ENCODE results near the gene PPP1R14B.

- no peak for TF ChIP-seq CTCF (IDR thresholded peaks at IDR 0.05; ENCODE audit: extremely low read depth in 1 of 2, insufficient read depth in 1 of 2, low read depth in 1 of 2, low read length in 2 of 2)
- no peak for TF ChIP-seq POLR2A (IDR thresholded peaks at IDR 0.05; ENCODE audit: low read depth, low read length)
- TF ChIP-seq MAX (IDR thresholded peaks at IDR 0.05; ENCODE audit: insufficient read depth, insufficient read length), result no peak
- TF ChIP-seq FOS (IDR thresholded peaks at IDR 0.05; ENCODE audit: borderline replicate concordance, insufficient read depth, low read length), result no peak
- no peak for TF ChIP-seq JUN (IDR thresholded peaks at IDR 0.05; ENCODE audit: borderline replicate concordance, insufficient read depth, insufficient read length, low read depth)
- TF ChIP-seq POLR2AphosphoS5 (IDR thresholded peaks at IDR 0.05; ENCODE audit: insufficient read depth, low read depth, low read length), result peak; percentile 47
- no peak for TF ChIP-seq EZH2 (IDR thresholded peaks at IDR 0.05; ENCODE audit: borderline replicate concordance, low read depth, low read length, severe bottlenecking)
- TF ChIP-seq GATA2 (IDR thresholded peaks at IDR 0.05; ENCODE audit: insufficient read depth, insufficient read length, low read depth, low read length), result no peak
- TF ChIP-seq MYC (IDR thresholded peaks at IDR 0.05; ENCODE audit: low read depth, low read length), result no peak
Observed at GRCh38 chr11:64233913-64234586, 12.7 kb downstream of the PPP1R14B start, which contains the start of gene VEGFB.
